HepG2 (cell line): ENCODE measurements around the gene TBCD. TPM values are rescaled to one million over a fixed set of nuclear protein-coding genes. Genes with fewer than 3 reads are reported as not detected.

ENCODE experiments used
- CREB3 ChIP-seq: sonication (generic); formaldehyde crosslinking; IDR thresholded peaks from 2 replicates; pipeline ENCODE4 v1.5.0; 2020; ENCODE audit warnings: missing genetic modification reagents
- GATAD1 ChIP-seq: IDR thresholded peaks from 2 replicates; pipeline ENCODE4 v1.6.1; 2016; ENCODE audit warnings: missing genetic modification reagents, missing compliant biosample characterization
- MTERF4 ChIP-seq: sonication (generic); formaldehyde crosslinking; IDR thresholded peaks from 2 replicates; pipeline ENCODE4 v1.8.0; 2023; ENCODE audit warnings: mild to moderate bottlenecking, missing genetic modification reagents
- REST ChIP-seq, 2 experiments: IDR thresholded peaks; 2 replicates each; pipeline ENCODE4 v1.6.1; 2011 to 2012; ENCODE audit warnings: low read length in 2 of 2, borderline replicate concordance in 1 of 2, low read depth in 1 of 2, mild to moderate bottlenecking in 1 of 2, moderate library complexity in 1 of 2
- TFDP2 ChIP-seq: sonication (generic); formaldehyde crosslinking; IDR thresholded peaks from 2 replicates; pipeline ENCODE4 v1.4.0; 2020; ENCODE audit warnings: missing genetic modification reagents
- ZBTB26 ChIP-seq: IDR thresholded peaks from 2 replicates; pipeline ENCODE4 v1.6.1; 2016; ENCODE audit warnings: missing compliant biosample characterization, missing genetic modification reagents, borderline replicate concordance
- ZNF281 ChIP-seq: sonication (generic); formaldehyde crosslinking; IDR thresholded peaks from 2 replicates; pipeline ENCODE4 v1.4.0; 2020; ENCODE audit warnings: missing genetic modification reagents, borderline replicate concordance
- ZSCAN31 ChIP-seq: sonication (generic); formaldehyde crosslinking; IDR thresholded peaks from 2 replicates; pipeline ENCODE4 v1.5.0; 2020; ENCODE audit warnings: low read depth, mild to moderate bottlenecking, missing genetic modification reagents
- polyA plus RNA-seq, 8 experiments: library from polyadenylated mRNA; depleted of rRNA in 3 of 8; stranded (reverse) in 7 of 8; unstranded in 1 of 8; fragments of >200 nt; fragmentation: Illumina TruSeq in 4 of 8; extraction: Trizol in 4 of 8; gene quantifications; 2 replicates each; pipeline versions ENCODE4 v1.2.1 to v1.2.3, GENCODE V29; 2011 to 2016; ENCODE audit warnings: low read depth in 4 of 8, missing spikeins in 1 of 8, mixed read lengths in 1 of 8; ENCODE audit not compliant: insufficient read depth in 1 of 8
- total RNA-seq, 5 experiments: library from RNA; depleted of rRNA; stranded (reverse); fragments of >200 nt; fragmentation: Illumina TruSeq; extraction: Trizol; gene quantifications; 2 replicates each; pipeline ENCODE4 v1.2.3, GENCODE V29; 2016; ENCODE audit warnings: low read depth in 1 of 5

Gene TBCD
- total and polyA plus RNA-seq, 2 of the 13 experiments (the other 11 are each of a cell fraction or from before 2014, with no cell fraction given) = 33.9 to 54.8 TPM

- TF ChIP-seq ZBTB26 (CRISPR knock-in tag) (no peak), REST (IDR thresholded peaks at IDR 0.05; ENCODE audit: borderline replicate concordance in 1 of 2, low read depth in 1 of 2, low read length in 2 of 2) (0 out of 4 replicates have a peak, but pooled peaks of 1 of the 2 experiments have one; percentile 38), CREB3 (CRISPR knock-in tag) (no peak), MTERF4 (CRISPR knock-in tag) (peak; percentile 68), GATAD1 (CRISPR knock-in tag) (no peak), TFDP2 (CRISPR knock-in tag) (no peak), ZNF281 (peak; percentile 30; the same call in 1 of the 2 replicates), ZSCAN31 (no peak)
Observed at GRCh38 chr17:82889496-82890338, 137.9 kb downstream of the TBCD start (continued).
